HG03095 (cell line): ENCODE results near the gene LHX5.

Source experiments
- ATAC-seq: cut with Tn5 transposase; IDR thresholded peaks from one replicate; pipeline ENCODE4 v1.9.1; 2021; ENCODE audit warnings: moderate library complexity; ENCODE audit not compliant: unreplicated experiment

Gene LHX5

GRCh38 chr12:113418213-113418879 lies 53.3 kb downstream of the LHX5 start:
- no peak for ATAC-seq

GRCh38 chr12:113416091-113416754 lies 55.4 kb downstream of the LHX5 start:
- ATAC-seq: no peak

DNA sequence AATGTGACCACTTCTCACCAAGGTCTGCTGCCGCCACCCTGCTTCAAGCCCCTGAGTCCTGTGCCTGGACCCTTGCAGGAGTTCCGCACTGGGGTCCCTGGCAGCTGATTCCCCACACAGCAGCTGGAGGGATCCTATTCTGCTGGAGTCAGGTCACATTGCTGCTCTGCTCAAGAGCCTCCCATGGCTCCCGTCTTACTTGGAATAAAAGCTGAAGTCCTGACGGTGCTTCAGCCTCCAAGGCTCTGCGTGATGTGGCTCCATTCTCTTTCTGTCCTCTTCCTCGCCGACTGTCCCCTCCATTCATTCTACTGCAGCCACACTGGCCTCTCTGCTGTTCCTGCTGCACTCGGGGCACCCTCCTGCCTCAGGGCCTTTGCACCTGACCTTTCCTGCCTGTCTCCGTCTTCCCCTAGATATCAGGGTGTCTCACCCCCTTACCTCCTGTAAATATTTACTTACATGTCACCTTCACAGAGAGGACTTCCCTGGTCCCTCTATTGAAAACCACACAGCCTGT lies 57.1 kb downstream of the LHX5 start:
- ATAC-seq: no peak

- ATAC-seq: no peak
Measured at GRCh38 chr12:113413488-113413939, 58.2 kb downstream of the LHX5 start.
